WTC11 (cell line): ENCODE measurements around the gene SLC45A1.

Experiments used
- CREB1 ChIP-seq: sonication (generic); formaldehyde crosslinking; IDR thresholded peaks from 2 replicates; pipeline ENCODE4 v1.8.0; 2023; ENCODE audit warnings: mild to moderate bottlenecking, missing genetic modification reagents
- GRHL2 ChIP-seq: fragments of 250-450 bp; sonication (Bioruptor Pico); IDR thresholded peaks from 2 replicates; pipeline ENCODE4 v1.8.0; 2022; ENCODE audit warnings: mild to moderate bottlenecking, moderate library complexity; ENCODE audit not compliant: insufficient replicate concordance, severe bottlenecking
- NR1H2 ChIP-seq: sonication (generic); formaldehyde crosslinking; IDR thresholded peaks from 2 replicates; pipeline ENCODE4 v1.9.0; 2021; ENCODE audit warnings: mild to moderate bottlenecking, moderate library complexity, missing genetic modification reagents
- ZNF138 ChIP-seq: sonication (generic); formaldehyde crosslinking; conservative IDR thresholded peaks from 2 replicates; pipeline ENCODE4 v1.8.1; 2022; ENCODE audit warnings: mild to moderate bottlenecking, moderate library complexity, missing genetic modification reagents
- TF ChIP-seq, protein P1 (sequence below): fragments of 200-600 bp; IDR thresholded peaks from 2 replicates; pipeline ENCODE4 v1.8.0; 2022; ENCODE audit warnings: antibody characterized with exemption

DNA sequence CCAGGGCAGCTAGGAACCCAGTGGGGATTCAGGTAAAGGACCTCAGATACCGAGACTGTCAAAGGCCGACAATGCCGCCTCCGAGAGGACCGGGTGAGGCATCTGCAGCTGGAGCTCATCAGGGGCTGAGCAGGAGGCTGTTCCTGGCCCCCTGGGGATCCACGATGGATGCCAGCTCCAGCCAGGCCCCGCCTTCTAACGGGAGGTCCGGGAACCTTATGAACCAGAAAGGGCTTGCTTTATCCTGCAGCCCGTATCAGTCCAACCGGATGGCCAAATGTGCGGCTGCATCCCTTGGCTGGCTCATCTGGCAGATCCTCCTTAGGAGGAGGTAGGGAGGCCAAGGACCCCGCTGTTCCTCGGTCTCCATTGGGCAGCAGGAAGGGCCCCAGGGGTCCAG is 32.0 kb downstream of the SLC45A1 start:
- TF ChIP-seq ZNF138 (no peak), CREB1 (no peak), GRHL2 (CRISPR knock-in tag) (no peak), NR1H2 (CRISPR knock-in tag) (no peak)
- TF ChIP-seq, protein P1, sequence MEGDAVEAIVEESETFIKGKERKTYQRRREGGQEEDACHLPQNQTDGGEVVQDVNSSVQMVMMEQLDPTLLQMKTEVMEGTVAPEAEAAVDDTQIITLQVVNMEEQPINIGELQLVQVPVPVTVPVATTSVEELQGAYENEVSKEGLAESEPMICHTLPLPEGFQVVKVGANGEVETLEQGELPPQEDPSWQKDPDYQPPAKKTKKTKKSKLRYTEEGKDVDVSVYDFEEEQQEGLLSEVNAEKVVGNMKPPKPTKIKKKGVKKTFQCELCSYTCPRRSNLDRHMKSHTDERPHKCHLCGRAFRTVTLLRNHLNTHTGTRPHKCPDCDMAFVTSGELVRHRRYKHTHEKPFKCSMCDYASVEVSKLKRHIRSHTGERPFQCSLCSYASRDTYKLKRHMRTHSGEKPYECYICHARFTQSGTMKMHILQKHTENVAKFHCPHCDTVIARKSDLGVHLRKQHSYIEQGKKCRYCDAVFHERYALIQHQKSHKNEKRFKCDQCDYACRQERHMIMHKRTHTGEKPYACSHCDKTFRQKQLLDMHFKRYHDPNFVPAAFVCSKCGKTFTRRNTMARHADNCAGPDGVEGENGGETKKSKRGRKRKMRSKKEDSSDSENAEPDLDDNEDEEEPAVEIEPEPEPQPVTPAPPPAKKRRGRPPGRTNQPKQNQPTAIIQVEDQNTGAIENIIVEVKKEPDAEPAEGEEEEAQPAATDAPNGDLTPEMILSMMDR = no peak
